Stimulated activated CD4-positive, alpha-beta T cell treated with anti-CD3 and anti-CD28 coated beads, Interleukin-12 subunit alpha, Interleukin-12 subunit beta, amount 100 ng/mL, for 48 hours (primary cell): ENCODE results near the gene PRELID2.
A peak's percentile ranks its signal among the peaks of the same experiment; 100 is the strongest.
"Not testable (repeated sequence)": the region's sequence is repeated elsewhere in the genome, so short reads cannot be mapped to it uniquely, and the experiment has no call there.

Source experiments
- DNase-seq, 3 donors: peaks; one replicate each; pipeline ENCODE4 v3.0.0-alpha.2; 2020; ENCODE audit warnings: low read depth in 2 of 3, low spot score in 1 of 3

Gene PRELID2

GRCh38 chr5:145834917-145835847, at the start of gene PRELID2:
Gene PRELID2, minus strand, starts transcription at chr5:145835342. Its CDS starts 91 bp downstream, at chr5:145835251.
- DNase-seq = peak; percentile 32 to 46 (median 42)

GRCh38 chr5:145874765-145875164, 39.6 kb upstream of the PRELID2 start:
- no peak for DNase-seq

GRCh38 chr5:145872914-145873313, 37.8 kb upstream of the PRELID2 start, which contains the start of gene GRXCR2:
Gene GRXCR2, minus strand, starts transcription at chr5:145873014. Its CDS starts 46 bp downstream, at chr5:145872968.
- DNase-seq = no peak

GRCh38 chr5:145872486-145872885, 37.3 kb upstream of the PRELID2 start:
- no peak for DNase-seq

DNA sequence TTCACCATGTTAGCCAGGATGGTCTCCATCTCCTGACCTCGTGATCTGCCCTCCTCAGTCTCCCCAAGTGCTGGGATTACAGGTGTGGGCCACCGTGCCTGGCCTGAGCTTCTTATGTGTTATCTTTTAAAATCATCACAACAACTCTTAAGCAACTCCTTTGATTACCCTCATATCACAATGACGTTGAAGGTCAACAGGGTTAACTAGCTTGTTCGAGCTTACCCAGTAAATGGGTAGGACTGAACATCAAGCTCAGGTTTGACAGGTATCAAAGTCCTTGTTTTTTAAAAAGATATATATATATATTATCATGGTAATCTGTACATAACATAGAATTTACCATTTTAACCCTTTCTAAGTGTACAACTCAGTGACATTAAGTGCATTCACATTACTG, 34.6 kb upstream of the PRELID2 start:
- no peak for DNase-seq

DNA sequence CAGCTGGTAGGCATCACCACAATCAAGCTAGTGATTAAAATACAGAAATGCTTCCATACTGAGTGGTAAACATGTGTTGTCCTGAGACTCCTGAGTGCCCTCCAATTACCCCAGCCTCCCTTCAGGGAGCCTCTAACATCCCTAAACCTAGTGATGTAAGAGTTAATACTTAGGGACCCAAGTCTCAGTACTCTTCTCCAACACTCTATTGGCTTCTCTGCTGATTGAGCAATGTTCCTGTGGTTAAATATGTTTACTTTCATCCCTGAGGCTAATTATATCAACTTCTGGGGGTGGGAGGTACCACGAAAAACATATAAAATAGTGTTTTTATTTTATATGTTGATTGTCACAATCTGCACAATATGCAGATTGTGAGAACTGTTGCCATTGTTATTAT, 32.7 kb upstream of the PRELID2 start:
- no peak for DNase-seq

DNA sequence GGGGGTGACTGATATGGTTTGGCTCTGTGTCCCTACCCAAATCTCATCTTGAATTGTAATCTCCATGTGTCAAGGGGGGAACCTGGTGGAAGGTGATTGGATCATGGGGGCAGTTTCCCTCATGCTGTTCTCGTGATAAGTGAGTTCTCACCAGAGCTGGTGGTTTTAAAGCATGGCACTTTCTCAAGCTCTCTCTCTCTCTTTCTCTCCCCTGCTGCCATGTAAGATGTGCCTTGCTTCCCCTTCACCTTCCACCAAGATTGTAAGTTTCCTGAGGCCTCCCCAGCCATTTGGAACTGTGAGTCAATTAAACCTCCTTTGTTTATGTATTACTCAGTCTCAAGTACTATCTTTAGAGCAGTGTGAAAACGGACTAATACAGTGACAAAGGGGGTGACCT, 29.3 kb upstream of the PRELID2 start:
- DNase-seq = not testable (repeated sequence)

GRCh38 chr5:145863003-145863402, 27.9 kb upstream of the PRELID2 start:
- DNase-seq = no peak

GRCh38 chr5:145859897-145860296, 24.8 kb upstream of the PRELID2 start:
- DNase-seq = no peak

DNA sequence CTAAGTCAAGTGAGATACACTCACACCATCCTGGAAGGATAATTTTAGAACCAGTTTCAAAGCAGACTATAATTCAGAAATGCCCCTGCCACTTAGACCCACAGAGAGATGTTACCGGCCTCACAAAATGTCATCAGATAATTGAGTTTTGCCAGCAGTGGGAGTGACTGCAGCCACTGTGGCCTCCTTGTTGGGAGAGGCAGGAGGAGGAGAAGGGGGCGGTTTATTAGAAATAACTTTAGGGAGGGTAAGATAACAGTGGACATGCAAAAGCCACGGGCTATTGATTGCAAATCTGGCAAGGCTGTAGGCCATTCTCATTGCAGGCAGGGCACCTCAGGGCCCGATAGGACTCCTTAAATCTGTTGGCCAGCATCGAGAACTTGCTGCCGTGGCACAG, 24.3 kb upstream of the PRELID2 start:
- no peak for DNase-seq

- DNase-seq = no peak
Measured at GRCh38 chr5:145858959-145859358, 23.8 kb upstream of the PRELID2 start.

DNA sequence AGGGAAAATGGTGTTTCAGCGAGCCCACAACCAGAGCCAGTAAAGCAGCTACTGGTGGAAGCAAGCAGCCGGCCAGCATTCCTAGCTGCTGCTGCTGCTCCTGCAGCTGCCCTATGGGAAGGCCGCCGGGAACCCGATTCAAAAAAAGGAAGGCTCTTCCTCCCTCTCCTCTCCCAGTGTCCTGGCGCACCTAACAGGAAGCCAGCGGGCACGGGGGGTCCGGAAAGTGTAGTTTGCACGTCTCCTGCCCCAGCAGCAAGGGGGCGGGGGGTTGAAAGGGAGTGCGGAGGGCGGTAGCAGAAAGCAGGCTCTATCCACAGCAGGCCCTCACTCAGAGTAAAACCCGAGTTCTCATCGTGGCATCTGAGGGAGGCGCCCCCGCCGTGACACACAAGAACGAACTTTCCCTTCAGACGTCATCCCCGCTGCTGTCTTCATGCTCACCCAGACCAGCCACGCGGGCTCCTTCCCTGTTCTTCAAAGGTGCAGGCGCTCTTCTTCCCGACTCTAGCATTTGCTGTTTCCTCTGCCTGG, 21.2 kb upstream of the PRELID2 start:
- DNase-seq = peak in 1 of 3 donors; percentile 18

DNA sequence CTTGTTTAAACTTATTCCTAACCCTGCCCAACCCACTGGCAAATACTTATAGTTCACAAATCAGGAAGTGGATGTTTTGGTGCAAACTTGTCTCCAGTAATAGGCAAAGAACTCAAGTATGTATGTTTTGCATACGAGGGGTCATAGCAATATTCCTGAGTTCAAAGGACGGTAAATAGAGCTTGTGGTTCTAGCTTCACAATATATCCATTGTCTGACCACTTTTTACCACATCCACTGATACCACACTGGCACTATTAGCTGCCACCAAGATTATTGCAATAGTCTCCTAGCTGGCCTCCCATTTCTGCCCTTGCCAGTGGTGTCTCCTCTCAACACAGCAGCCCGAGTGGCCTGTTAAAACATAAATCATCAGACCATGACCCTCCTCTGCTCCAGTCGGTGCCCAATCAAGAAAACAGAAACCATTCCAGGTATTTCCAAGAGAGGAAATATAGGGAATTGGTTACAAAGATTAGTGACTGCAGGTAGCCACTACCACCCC, 20.7 kb upstream of the PRELID2 start:
- no peak for DNase-seq

DNA sequence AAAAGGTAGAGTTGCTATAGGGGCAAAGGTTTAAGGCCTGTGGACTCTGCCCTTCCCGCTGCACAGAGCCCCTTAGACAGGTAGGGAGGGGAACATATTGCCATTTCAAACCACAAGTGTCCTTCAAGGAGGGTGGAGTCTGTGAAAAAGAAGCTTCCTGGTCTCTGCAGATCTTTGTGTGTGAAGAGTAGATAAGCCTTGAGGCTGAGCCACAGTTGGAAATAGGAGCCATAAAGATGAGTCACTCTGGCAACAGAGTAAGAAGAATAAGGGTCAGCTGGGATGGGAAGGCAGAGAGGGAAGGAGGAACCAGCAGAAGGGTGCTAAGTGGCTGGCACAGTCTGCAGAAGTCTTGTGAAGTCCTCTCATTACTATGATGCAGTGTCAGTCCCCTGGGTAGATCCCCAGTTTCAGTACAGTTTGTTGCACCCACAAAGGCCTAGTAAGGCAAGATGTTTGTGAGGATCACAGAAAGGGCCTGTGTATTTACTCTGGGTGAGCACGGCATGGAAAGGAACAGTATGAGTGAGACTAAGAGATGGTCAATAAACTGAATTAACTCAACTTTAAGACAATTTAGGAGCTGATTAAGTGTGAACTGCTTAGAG, 19.6 kb upstream of the PRELID2 start:
- DNase-seq = no peak

DNA sequence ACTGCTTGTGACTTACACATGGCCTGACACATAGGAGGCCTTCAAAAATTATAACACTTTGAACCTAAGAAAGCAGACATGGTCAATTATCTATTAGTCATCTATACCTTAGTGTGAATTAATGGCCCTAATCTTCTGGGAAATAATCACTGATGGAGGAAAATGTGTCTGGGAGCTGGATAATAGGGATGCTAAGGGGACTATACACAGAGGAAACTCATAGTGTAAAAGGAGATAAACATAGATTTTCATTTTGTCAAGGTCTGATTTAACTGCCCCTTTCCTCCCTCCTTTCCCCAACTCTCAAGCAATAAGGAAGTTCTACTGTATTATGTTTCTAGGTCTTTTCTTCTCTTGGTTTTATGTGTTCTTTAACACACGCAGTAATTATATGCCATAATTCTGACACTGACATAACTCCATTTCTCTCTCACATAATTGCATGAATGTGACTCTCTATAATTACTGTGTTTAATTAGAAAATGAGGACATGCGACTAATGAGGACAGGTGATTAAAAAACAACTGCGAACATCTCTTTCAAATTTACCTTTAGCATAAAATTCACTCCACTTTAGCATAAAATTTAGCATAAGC, 18.7 kb upstream of the PRELID2 start:
- no peak for DNase-seq

DNA sequence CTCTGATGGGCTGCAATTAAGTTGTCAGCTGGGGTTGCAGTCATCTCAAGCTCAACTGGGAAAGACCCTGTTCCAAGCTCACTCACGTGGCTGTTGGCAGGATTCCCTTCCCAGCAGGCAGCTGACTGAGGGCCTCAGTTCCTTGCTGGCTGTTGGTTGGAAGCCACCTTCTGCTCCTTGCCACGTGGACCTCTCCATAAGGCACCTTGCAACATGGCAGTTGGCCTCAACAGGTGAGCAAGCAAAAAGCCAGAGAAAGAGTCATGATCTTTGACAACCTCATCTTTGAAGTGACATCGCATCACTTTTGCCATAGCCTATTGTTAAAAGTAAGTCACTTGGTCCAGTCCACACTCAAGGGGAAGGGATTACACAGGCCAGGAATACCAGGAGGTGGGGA, 17.8 kb upstream of the PRELID2 start:
- DNase-seq = no peak

DNA sequence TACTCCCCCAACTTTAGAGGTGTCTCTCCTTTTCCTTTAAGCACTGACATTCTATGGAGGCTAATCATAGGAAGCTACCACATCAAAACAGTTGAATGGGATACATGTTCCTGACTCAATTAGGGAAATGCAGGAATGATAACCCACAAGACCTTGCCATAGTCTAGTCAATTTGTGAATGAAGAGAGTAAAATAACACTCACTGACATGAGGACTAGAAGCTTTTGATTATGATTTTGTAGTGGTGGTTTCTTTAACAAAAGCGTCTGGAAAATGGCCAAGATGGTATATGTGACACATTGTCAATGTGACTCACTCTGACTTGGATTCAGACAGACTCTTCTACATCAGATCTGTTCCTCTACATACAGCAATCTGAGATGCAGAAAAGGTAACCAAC, 13.7 kb upstream of the PRELID2 start:
- no peak for DNase-seq

DNA sequence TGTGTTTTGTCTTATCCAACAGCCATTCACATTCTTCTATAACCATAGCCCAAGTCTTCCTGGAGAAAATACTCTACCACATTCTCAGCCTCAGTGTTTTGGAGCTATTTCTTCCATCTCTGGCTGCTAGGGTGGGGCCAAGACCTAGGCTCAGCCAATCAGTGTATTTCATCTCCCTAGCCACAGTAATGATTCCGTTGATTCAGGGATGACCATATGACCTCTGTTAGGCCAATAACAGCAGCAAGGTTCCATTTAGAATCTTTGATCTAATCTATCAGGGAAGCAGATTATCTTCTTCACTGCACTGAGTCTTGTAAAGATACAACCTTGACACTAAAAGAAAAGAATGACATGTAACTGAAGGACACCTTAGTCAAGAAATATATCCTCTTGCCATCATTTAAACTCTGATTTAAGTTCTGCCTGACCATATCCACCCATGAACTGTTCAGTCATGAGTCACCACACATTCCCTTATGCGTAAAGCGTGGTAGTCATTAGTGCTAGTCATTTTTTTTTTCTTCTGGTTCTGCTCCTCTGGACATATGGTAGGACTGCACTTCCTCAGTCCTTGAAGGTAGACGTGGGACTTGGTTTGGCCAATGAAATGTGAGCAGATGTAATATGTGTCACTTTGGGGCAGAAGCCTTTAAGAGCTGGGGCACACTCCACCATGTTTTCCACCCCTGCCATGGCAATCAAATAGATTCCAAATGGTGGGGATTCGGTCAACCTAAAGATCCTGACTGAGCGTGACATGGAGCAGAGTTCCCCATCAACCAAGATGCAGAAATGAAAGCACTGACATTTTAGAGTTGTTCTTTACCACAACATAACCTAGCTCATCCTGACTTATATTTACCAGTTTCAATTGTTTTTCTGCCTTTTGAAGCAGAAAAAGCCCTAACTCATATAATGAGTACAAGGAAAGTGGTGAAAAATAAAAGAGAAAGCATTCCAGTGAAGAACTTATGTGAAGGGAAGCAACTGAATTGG, 12.7 kb upstream of the PRELID2 start:
- DNase-seq = no peak

- no peak for DNase-seq
Measured at GRCh38 chr5:145846081-145846480, 10.9 kb upstream of the PRELID2 start.

DNA sequence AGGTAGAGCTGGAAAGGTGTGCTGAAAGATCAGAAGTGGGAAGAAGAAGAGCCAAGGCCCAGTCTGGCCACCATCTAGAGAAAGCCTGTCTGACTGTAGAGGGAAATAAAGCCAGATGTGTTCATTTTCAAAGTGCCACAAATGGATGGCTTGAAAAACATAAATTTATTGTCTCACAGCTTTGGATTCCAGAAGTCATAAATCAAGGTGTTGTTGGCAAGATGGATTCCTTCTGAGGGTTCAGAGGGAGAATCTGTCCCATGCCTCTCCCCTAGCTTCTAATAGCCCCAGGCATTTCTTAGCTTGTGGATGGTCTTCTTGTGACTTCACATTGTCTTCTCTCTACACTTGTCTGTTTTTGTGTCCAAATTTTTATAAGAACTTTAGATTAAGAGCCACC, 6.2 kb upstream of the PRELID2 start:
- no peak for DNase-seq
